ENCODE data around the gene CYP4A22.
"Not testable (repeated sequence)": the region's sequence is repeated elsewhere in the genome, so short reads cannot be mapped to it uniquely, and the experiment has no call there.

DNA sequence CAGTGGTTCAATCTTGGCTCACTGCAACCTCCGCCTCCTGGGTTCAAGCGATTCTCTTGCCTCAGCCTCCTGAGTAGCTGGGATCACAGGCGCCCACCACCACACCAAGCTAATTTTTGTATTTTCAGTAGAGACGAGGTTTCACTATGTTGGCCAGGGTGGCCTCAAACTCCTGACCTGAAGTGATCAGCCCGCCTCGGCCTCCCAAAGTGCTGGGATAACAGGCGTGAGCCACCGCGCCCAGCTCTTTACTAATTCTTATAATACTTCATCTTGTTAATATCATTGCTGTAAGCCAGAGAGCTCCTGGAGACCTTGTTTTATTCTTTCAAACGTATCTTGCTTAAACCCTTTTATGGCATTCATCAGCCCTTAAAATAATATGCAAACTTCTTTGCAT, 56.3 kb downstream of the CYP4A22 start:
- TF ChIP-seq CTCF, POLR2A (IDR thresholded peaks at IDR 0.05): not testable (repeated sequence)

Measured in thyroid gland (tissue), 4 donors.